Stimulated activated CD8-positive, alpha-beta memory T cell treated with anti-CD3 and anti-CD28 coated beads, Interleukin-15, amount 100 ng/mL, for 1 hour (primary cell): Measurements from ENCODE around the gene DHRS11.

ENCODE experiments used
- DNase-seq: peaks from one replicate; pipeline ENCODE4 v3.0.0-alpha.2; 2020; ENCODE audit warnings: low read depth

Gene DHRS11

GRCh38 chr17:36614081-36614480, 22.4 kb downstream of the DHRS11 start:
- DNase-seq = no peak

GRCh38 chr17:36614933-36615332, 23.3 kb downstream of the DHRS11 start:
- DNase-seq = no peak

GRCh38 chr17:36616061-36617029, 24.7 kb downstream of the DHRS11 start:
- DNase-seq = no peak

- no peak for DNase-seq
These were observed 26.1 kb downstream of the DHRS11 start for GRCh38 chr17:36617773-36618172.

GRCh38 chr17:36623281-36623680, 31.6 kb downstream of the DHRS11 start:
- DNase-seq = no peak

- no peak for DNase-seq
These were observed 33.5 kb downstream of the DHRS11 start for GRCh38 chr17:36625188-36625587.

- DNase-seq = no peak
These were observed 35.4 kb downstream of the DHRS11 start for GRCh38 chr17:36627101-36627500.

GRCh38 chr17:36628576-36628975, 36.9 kb downstream of the DHRS11 start:
- no peak for DNase-seq

GRCh38 chr17:36629252-36629847, 37.7 kb downstream of the DHRS11 start:
- DNase-seq = peak; percentile 66

- DNase-seq = no peak
These were observed 38.4 kb downstream of the DHRS11 start for GRCh38 chr17:36629970-36630502.

GRCh38 chr17:36631022-36631421, 39.3 kb downstream of the DHRS11 start:
- DNase-seq = no peak

- DNase-seq = no peak
These were observed 41.5 kb downstream of the DHRS11 start for GRCh38 chr17:36632916-36633771.

GRCh38 chr17:36640346-36640745, 48.7 kb downstream of the DHRS11 start:
- DNase-seq = no peak

GRCh38 chr17:36640836-36641235, 49.2 kb downstream of the DHRS11 start:
- DNase-seq = no peak

- no peak for DNase-seq
These were observed 49.7 kb downstream of the DHRS11 start for GRCh38 chr17:36641331-36641876.

- no peak for DNase-seq
These were observed 50.5 kb downstream of the DHRS11 start for GRCh38 chr17:36641877-36642845.

- no peak for DNase-seq
These were observed 51.5 kb downstream of the DHRS11 start for GRCh38 chr17:36643086-36643685.

GRCh38 chr17:36645422-36645821, 53.7 kb downstream of the DHRS11 start:
- no peak for DNase-seq

GRCh38 chr17:36647636-36648035, 56.0 kb downstream of the DHRS11 start:
- DNase-seq = no peak

GRCh38 chr17:36650096-36650775, 58.6 kb downstream of the DHRS11 start:
- DNase-seq = no peak
